Subcutaneous adipose tissue (tissue), 4 donors: Measurements from ENCODE around the gene KRT16. TPM values are rescaled to one million over a fixed set of nuclear protein-coding genes. Genes with fewer than 3 reads are reported as not detected.

Experiments
- total RNA-seq, 4 donors: library from RNA; depleted of rRNA; stranded (reverse); fragments of >200 nt; gene quantifications; one replicate each; pipeline ENCODE4 v1.1.0, GENCODE V29; 2016
- TF ChIP-seq, protein P1 (sequence below): fragments of 450-650 bp; IDR thresholded peaks from one replicate; pipeline ENCODE4 v1.5.1; 2016; ENCODE audit warnings: low read depth, mild to moderate bottlenecking, control low read depth, antibody characterized with exemption, moderate library complexity

KRT16 gene
- total RNA-seq, 4 donors from 2014 or later = 7.5 to 42.0 (median 30.4) TPM; not detected in 1

GRCh38 chr17:41642252-41643156 is 29.9 kb upstream of the KRT16 start:
- TF ChIP-seq, protein P1, sequence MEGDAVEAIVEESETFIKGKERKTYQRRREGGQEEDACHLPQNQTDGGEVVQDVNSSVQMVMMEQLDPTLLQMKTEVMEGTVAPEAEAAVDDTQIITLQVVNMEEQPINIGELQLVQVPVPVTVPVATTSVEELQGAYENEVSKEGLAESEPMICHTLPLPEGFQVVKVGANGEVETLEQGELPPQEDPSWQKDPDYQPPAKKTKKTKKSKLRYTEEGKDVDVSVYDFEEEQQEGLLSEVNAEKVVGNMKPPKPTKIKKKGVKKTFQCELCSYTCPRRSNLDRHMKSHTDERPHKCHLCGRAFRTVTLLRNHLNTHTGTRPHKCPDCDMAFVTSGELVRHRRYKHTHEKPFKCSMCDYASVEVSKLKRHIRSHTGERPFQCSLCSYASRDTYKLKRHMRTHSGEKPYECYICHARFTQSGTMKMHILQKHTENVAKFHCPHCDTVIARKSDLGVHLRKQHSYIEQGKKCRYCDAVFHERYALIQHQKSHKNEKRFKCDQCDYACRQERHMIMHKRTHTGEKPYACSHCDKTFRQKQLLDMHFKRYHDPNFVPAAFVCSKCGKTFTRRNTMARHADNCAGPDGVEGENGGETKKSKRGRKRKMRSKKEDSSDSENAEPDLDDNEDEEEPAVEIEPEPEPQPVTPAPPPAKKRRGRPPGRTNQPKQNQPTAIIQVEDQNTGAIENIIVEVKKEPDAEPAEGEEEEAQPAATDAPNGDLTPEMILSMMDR = no peak

GRCh38 chr17:41639492-41640473 is 27.2 kb upstream of the KRT16 start:
- TF ChIP-seq, protein P1 = no peak

DNA sequence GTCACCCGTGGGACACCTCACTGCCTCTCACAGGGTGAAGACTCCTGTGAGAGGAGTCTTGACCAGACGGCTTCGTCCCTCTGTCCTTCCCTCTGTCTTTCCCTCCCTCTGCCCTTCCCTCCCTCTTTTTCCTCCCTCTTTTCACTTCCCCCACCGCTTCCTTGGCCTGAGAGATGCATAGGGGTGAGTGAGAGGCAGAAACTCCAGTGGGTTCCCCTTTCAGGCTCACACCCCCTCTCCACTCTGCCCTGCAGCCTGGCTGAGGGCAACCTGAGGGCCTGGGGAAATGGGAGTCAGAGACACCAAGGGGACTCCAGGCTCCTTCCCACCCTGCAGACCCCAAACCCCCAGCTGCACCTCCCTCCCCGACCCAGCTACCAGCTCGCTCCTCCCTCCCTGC is 26.4 kb upstream of the KRT16 start:
- TF ChIP-seq, protein P1 = no peak

DNA sequence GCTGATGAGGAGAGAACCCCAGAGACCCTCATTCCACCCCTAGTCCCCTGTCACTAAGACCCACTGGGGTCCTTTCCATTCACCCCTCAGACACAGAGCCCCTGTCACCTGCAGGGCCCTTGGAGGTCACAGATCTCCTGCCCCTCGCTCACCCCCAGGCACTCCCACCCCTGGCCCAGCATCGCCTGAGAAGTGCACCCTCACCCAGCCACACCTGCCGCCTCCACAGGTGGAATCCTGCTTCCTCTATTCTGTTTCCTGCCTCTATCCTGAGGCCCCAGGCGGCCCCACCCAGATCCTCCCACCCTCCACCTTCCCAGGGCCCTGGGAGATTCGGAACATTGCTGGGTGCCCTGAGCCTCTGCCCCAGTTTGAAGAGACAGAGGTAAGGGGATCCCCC is 25.6 kb upstream of the KRT16 start:
- TF ChIP-seq, protein P1 = no peak

DNA sequence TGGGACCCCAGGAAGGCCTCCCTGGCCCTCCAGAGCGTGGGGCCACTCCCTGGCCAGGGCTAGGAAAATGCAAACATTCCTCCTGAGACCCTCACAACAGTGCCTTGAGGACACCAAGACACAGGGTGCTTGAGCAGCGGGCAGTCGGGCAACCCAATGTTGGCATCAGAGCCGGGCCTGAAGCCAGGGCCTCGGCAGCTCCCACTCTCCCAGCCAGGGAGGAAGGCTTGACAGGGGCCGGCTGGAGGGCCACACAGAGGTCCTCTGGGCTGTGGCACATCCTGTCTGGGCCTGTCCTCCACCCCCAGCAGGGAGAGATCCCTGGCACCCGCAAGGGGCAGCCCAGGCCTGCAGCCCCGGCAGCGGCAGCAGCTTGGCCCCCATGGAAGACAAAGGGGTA is 24.1 kb upstream of the KRT16 start:
- TF ChIP-seq, protein P1 = no peak

DNA sequence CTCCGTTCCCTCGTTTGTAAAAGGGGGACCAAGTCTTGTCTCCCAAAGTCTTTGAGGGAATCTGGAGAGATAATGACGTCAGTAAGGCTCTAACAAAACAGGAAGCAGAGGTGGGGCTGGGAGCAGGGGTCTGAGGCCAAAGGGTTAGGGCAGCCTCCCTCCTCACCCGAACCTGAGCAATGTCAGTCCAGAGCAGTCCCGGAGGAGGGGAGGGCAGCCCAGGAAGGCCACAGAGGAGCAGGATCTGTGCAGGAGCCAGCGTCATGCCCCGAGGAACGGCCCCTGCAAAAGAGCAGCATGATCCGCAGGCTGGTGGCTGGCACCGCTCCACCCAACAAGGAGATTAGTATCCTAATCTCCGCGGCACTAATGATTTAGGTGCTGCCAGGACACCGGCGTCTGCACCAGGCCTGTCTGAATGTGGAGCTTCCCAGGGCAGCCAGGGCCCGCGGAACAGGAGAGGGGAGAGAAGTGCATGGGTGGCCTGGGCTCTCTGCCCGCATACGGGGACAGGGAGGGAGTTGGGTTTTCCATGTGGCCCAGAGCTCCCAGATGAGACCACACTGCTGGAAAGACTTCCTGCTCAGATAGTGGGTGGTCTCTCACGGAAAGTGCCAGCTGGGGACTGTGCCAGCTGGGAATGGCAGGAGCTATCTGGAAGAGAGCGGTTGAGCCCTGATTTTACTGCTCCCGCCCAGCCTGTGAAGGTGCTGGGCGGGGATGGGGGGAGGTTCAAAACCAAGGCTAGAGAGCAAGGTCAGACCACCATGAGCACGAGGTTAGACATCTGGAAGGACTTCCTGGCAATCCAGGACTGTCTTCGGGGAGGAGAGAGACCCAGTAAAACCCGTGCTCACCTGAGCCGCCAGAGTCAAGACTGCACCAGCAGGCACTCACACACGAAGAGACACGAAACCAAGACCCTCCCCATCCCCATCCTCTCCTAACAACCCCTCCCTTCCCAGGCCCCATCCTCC is 22.8 kb upstream of the KRT16 start:
- TF ChIP-seq, protein P1 = no peak
